GM23338 (cell line): ENCODE data around the gene GDI2.

Experiments
- CREB1 ChIP-seq: fragments of 250-450 bp; sonication (Bioruptor Pico); IDR thresholded peaks from 2 replicates; pipeline ENCODE4 v1.5.0; 2020; ENCODE audit warnings: low read depth, mild to moderate bottlenecking, moderate library complexity
- CTCF ChIP-seq, 2 experiments: fragments of 200-600 bp in 1 of 2; sonication (generic) in 1 of 2; conservative IDR thresholded peaks; 2 replicates each; pipeline versions ENCODE4 v1.5.1 to v1.6.1; 2016 to 2017; ENCODE audit warnings: antibody characterized with exemption in 2 of 2, low read depth in 2 of 2, mild to moderate bottlenecking in 2 of 2, moderate library complexity in 1 of 2
- ETS1 ChIP-seq: IDR thresholded peaks from 2 replicates; pipeline ENCODE4 v1.6.1; 2016; ENCODE audit warnings: antibody characterized with exemption
- EZH2 ChIP-seq: fragments of 200-600 bp; sonication (generic); IDR thresholded peaks from one replicate; pipeline ENCODE4 v1.8.0; 2017; ENCODE audit warnings: antibody characterized with exemption, mild to moderate bottlenecking, low read depth; ENCODE audit not compliant: unreplicated experiment
- EZH2phosphoT487 ChIP-seq: fragments of 200-600 bp; sonication (generic); IDR thresholded peaks from one replicate; pipeline ENCODE4 v1.8.1; 2018; ENCODE audit warnings: antibody characterized with exemption; ENCODE audit not compliant: unreplicated experiment
- JUNB ChIP-seq: IDR thresholded peaks from one replicate; pipeline ENCODE4 v1.6.1; 2016; ENCODE audit warnings: antibody characterized with exemption; ENCODE audit not compliant: unreplicated experiment
- NANOG ChIP-seq: IDR thresholded peaks from 2 replicates; pipeline ENCODE4 v1.6.1; 2016; ENCODE audit warnings: antibody characterized with exemption, borderline replicate concordance
- POLR2AphosphoS5 ChIP-seq: IDR thresholded peaks from 2 replicates; pipeline ENCODE4 v1.6.1; 2016; ENCODE audit warnings: antibody characterized with exemption, low read depth
- REST ChIP-seq: IDR thresholded peaks from one replicate; pipeline ENCODE4 v1.6.1; 2018; ENCODE audit warnings: antibody characterized with exemption; ENCODE audit not compliant: unreplicated experiment
- STAT1 ChIP-seq: IDR thresholded peaks from one replicate; pipeline ENCODE4 v1.6.1; 2016; ENCODE audit warnings: antibody characterized with exemption; ENCODE audit not compliant: unreplicated experiment
- ZNF114 ChIP-seq: fragments of 250-450 bp; sonication (Bioruptor Pico); IDR thresholded peaks from 2 replicates; pipeline ENCODE4 v1.5.0; 2020; ENCODE audit warnings: mild to moderate bottlenecking, moderate library complexity
- ZNF331 ChIP-seq: fragments of 250-450 bp; sonication (Bioruptor Pico); IDR thresholded peaks from 2 replicates; pipeline ENCODE4 v1.5.0; 2020; ENCODE audit warnings: low read depth, mild to moderate bottlenecking, moderate library complexity

- TF ChIP-seq EZH2phosphoT487 (no peak), CTCF (conservative IDR thresholded peaks at IDR 0.05; ENCODE audit: low read depth in 2 of 2) (no peak), POLR2AphosphoS5 (no peak), REST (no peak), CREB1 (CRISPR knock-in tag) (no peak), ETS1 (no peak), JUNB (no peak), EZH2 (no peak), STAT1 (no peak), ZNF114 (CRISPR knock-in tag) (no peak), NANOG (no peak), ZNF331 (CRISPR knock-in tag) (no peak)
These were observed 81.1 kb downstream of the GDI2 start for GRCh38 chr10:5732141-5732540.
